H1 (cell line): ENCODE results near the gene TNFAIP8L3. TPM values are rescaled to one million over a fixed set of nuclear protein-coding genes. Genes with fewer than 3 reads are reported as not detected.

Experiments used
- CTCF ChIA-PET: fragments of 300-600 bp; sonication (Branson Sonifier 250); formaldehyde crosslinking; loops from one replicate; lab custom pipeline; 2021; ENCODE audit not compliant: partially characterized antibody; lab: Charles Lee
- POLR2A ChIA-PET: fragments of 300-600 bp; sonication (Branson Sonifier 250); formaldehyde crosslinking; loops from one replicate; lab custom pipeline; 2021; ENCODE audit warnings: inconsistent platforms; ENCODE audit not compliant: partially characterized antibody; lab: Charles Lee
- DNase-seq, 2 experiments: peaks; one replicate each; pipeline versions ENCODE4 v3.0.0 to v3.0.0-alpha.2; 2010 to 2022; ENCODE audit warnings: low spot score in 2 of 2, low read depth in 1 of 2, mixed read lengths in 1 of 2
- FAIRE-seq: peaks from 2 replicates; lab custom pipeline; 2011; peaks lifted over from hg19 to GRCh38; lab: Jason Lieb, UNC
- H2AFZ ChIP-seq: 2 replicates; pipeline ENCODE4 v1.8.1; 2012; ENCODE audit warnings: low read length, inconsistent platforms
- H2AK5ac ChIP-seq: 2 replicates; pipeline ENCODE4 v1.6.1; 2013; ENCODE audit warnings: low read depth, low read length
- H2BK120ac ChIP-seq: replicated peaks from 2 replicates; pipeline ENCODE3; 2013; ENCODE audit warnings: low read depth, low read length, inconsistent platforms
- H2BK12ac ChIP-seq: 2 replicates; pipeline ENCODE4 v1.6.1; 2013; ENCODE audit warnings: low read depth, low read length
- H2BK15ac ChIP-seq: 2 replicates; pipeline ENCODE4 v1.6.1; 2013; ENCODE audit warnings: low read length
- H2BK20ac ChIP-seq: 2 replicates; pipeline ENCODE4 v1.6.1; 2013; ENCODE audit warnings: low read length
- H2BK5ac ChIP-seq: 2 replicates; pipeline ENCODE4 v1.6.1; 2013; ENCODE audit warnings: low read depth, low read length
- H3K14ac ChIP-seq: 2 replicates; pipeline ENCODE4 v1.6.1; 2013; ENCODE audit warnings: inconsistent platforms; ENCODE audit not compliant: insufficient read length
- H3K18ac ChIP-seq: 2 replicates; pipeline ENCODE4 v1.6.1; 2013; ENCODE audit warnings: low read length; ENCODE audit errors: extremely low read depth
- H3K23ac ChIP-seq: 2 replicates; pipeline ENCODE4 v1.6.1; 2013; ENCODE audit warnings: inconsistent platforms; ENCODE audit not compliant: insufficient read length
- H3K23me2 ChIP-seq: 2 replicates; pipeline ENCODE4 v1.6.1; 2013; ENCODE audit warnings: low read depth, low read length
- H3K27ac ChIP-seq: 2 replicates; pipeline ENCODE4 v1.6.1; 2011; ENCODE audit warnings: low read depth, low read length, inconsistent platforms
- H3K27me3 ChIP-seq, 4 experiments: replicated peaks in 1 of 4; 1 replicate in 1 of 4; 2 replicates in 3 of 4; pipeline versions ENCODE4 v1.6.1 to v1.8.1; 2011 to 2013; ENCODE audit warnings: low read length in 3 of 4, mild to moderate bottlenecking in 3 of 4, inconsistent platforms in 2 of 4, mixed read lengths in 2 of 4, moderate library complexity in 1 of 4; ENCODE audit not compliant: control insufficient read depth in 3 of 4, insufficient read depth in 3 of 4; ENCODE audit errors: extremely low read depth in 1 of 4
- H3K36me3 ChIP-seq, 4 experiments: 2 replicates each; pipeline versions ENCODE4 v1.6.1 to v1.8.1; 2011 to 2013; ENCODE audit warnings: mild to moderate bottlenecking in 4 of 4, low read length in 3 of 4, moderate library complexity in 2 of 4, control low read depth in 1 of 4, inconsistent platforms in 1 of 4; ENCODE audit not compliant: insufficient read depth in 4 of 4, control insufficient read depth in 2 of 4
- H3K4ac ChIP-seq: replicated peaks from 2 replicates; pipeline ENCODE3; 2013; ENCODE audit warnings: low read length, low read depth, mixed read lengths, inconsistent platforms; ENCODE audit not compliant: insufficient read length
- H3K4me1 ChIP-seq, 4 experiments: replicated peaks in 1 of 4; 1 replicate in 1 of 4; 2 replicates in 3 of 4; pipeline versions ENCODE4 v1.6.1 to v1.8.1; 2011 to 2013; ENCODE audit warnings: low read length in 3 of 4, inconsistent platforms in 2 of 4, mixed read lengths in 1 of 4; ENCODE audit not compliant: insufficient read depth in 4 of 4, control insufficient read depth in 3 of 4
- H3K4me2 ChIP-seq, 2 experiments: 2 replicates each; pipeline versions ENCODE4 v1.6.1 to v1.8.1; 2011 to 2013; ENCODE audit warnings: low read depth in 2 of 2, low read length in 2 of 2, control low read depth in 1 of 2, inconsistent platforms in 1 of 2, mild to moderate bottlenecking in 1 of 2; ENCODE audit not compliant: insufficient read depth in 1 of 2
- H3K4me3 ChIP-seq, 4 experiments: fragments of 200-600, 300-600 bp in 1 of 4; sonication (generic), shearing (Covaris generic), sonication (Bioruptor Twin) in 1 of 4; 2 replicates each; pipeline versions ENCODE4 v1.5.1 to v1.8.1; 2011 to 2016; ENCODE audit warnings: low read length in 4 of 4, low read depth in 3 of 4, control low read depth in 2 of 4, inconsistent platforms in 2 of 4, mild to moderate bottlenecking in 2 of 4, mixed read lengths in 1 of 4, moderate library complexity in 1 of 4; ENCODE audit not compliant: insufficient read depth in 2 of 4; ENCODE audit errors: extremely low read depth in 1 of 4
- H3K56ac ChIP-seq: replicated peaks from 2 replicates; pipeline ENCODE3; 2013; ENCODE audit warnings: low read depth, mild to moderate bottlenecking, mixed read lengths, low read length, inconsistent platforms; ENCODE audit not compliant: insufficient read length
- H3K79me1 ChIP-seq: 2 replicates; pipeline ENCODE4 v1.6.1; 2013; ENCODE audit warnings: low read depth, low read length, control low read depth
- H3K79me2 ChIP-seq, 2 experiments: 2 replicates each; pipeline versions ENCODE4 v1.6.1 to v1.8.1; 2012 to 2013; ENCODE audit warnings: low read length in 2 of 2, mild to moderate bottlenecking in 2 of 2, inconsistent platforms in 1 of 2; ENCODE audit not compliant: insufficient read depth in 2 of 2, control insufficient read depth in 1 of 2
- H3K9ac ChIP-seq, 4 experiments: replicated peaks in 1 of 4; 1 replicate in 1 of 4; 2 replicates in 3 of 4; pipeline versions ENCODE4 v1.6.1 to v1.8.1; 2011 to 2013; ENCODE audit warnings: low read depth in 3 of 4, low read length in 3 of 4, control low read depth in 2 of 4, mild to moderate bottlenecking in 2 of 4, moderate library complexity in 2 of 4, inconsistent platforms in 1 of 4; ENCODE audit errors: extremely low read depth in 1 of 4
- H3K9me3 ChIP-seq, 2 experiments: 2 replicates each; pipeline versions ENCODE4 v1.6.1 to v1.8.1; 2012 to 2013; ENCODE audit warnings: mild to moderate bottlenecking in 2 of 2, moderate library complexity in 2 of 2, control low read depth in 1 of 2, inconsistent platforms in 1 of 2, low read depth in 1 of 2, low read length in 1 of 2, mixed read lengths in 1 of 2; ENCODE audit not compliant: insufficient read depth in 2 of 2
- H4K20me1 ChIP-seq, 2 experiments: replicated peaks in 1 of 2; 2 replicates each; pipeline versions ENCODE3 to v1.8.1; 2011 to 2013; ENCODE audit warnings: inconsistent platforms in 2 of 2, low read length in 2 of 2, mild to moderate bottlenecking in 1 of 2; ENCODE audit not compliant: insufficient read depth in 2 of 2, control insufficient read depth in 1 of 2
- H4K5ac ChIP-seq: 2 replicates; pipeline ENCODE4 v1.6.1; 2013; ENCODE audit warnings: low read length, low read depth, mixed read lengths, inconsistent platforms; ENCODE audit not compliant: insufficient read length
- H4K8ac ChIP-seq: 2 replicates; pipeline ENCODE4 v1.8.0; 2013; ENCODE audit warnings: mild to moderate bottlenecking, moderate library complexity, low read length, inconsistent platforms; ENCODE audit not compliant: insufficient read depth; ENCODE audit errors: extremely low read depth
- H4K91ac ChIP-seq: replicated peaks from 2 replicates; pipeline ENCODE3; 2013; ENCODE audit warnings: low read length, mixed read lengths, inconsistent platforms; ENCODE audit not compliant: insufficient read length
- BCL11A ChIP-seq, 2 experiments: IDR thresholded peaks; one replicate each; pipeline ENCODE4 v1.6.1; 2011; ENCODE audit warnings: low read depth in 2 of 2, low read length in 2 of 2, mild to moderate bottlenecking in 2 of 2
- CHD1 ChIP-seq: IDR thresholded peaks from 2 replicates; pipeline ENCODE4 v1.6.1; 2012; ENCODE audit warnings: low read depth, low read length, improper control_type of control experiment
- CREB1 ChIP-seq: IDR thresholded peaks from 2 replicates; pipeline ENCODE4 v1.6.1; 2012; ENCODE audit warnings: inconsistent platforms
- CTBP2 ChIP-seq: IDR thresholded peaks from 2 replicates; pipeline ENCODE4 v1.7.0; 2011; ENCODE audit warnings: borderline replicate concordance, mild to moderate bottlenecking, moderate library complexity, mixed read lengths, low read length; ENCODE audit not compliant: insufficient read depth, insufficient read length
- CTCF ChIP-seq, 3 experiments: IDR thresholded peaks; 1 replicate in 2 of 3; 2 replicates in 1 of 3; pipeline versions ENCODE4 v1.5.1 to v1.6.1; 2011; ENCODE audit warnings: low read length in 3 of 3, mild to moderate bottlenecking in 3 of 3, inconsistent platforms in 2 of 3, low read depth in 1 of 3, moderate library complexity in 1 of 3; ENCODE audit not compliant: insufficient read depth in 1 of 3; ENCODE audit errors: control extremely low read depth in 1 of 3
- FOSL1 ChIP-seq: IDR thresholded peaks from 2 replicates; pipeline ENCODE4 v1.6.1; 2011; ENCODE audit warnings: mild to moderate bottlenecking, low read depth, low read length, moderate library complexity; ENCODE audit not compliant: insufficient read depth
- HDAC6 ChIP-seq: IDR thresholded peaks from one replicate; pipeline ENCODE4 v1.7.1; 2012; ENCODE audit warnings: low read depth, mild to moderate bottlenecking, inconsistent platforms, low read length, moderate library complexity
- JUND ChIP-seq: IDR thresholded peaks from 2 replicates; pipeline ENCODE4 v1.6.1; 2011; ENCODE audit warnings: mild to moderate bottlenecking, improper control_type of control experiment, low read length
- MAFK ChIP-seq: IDR thresholded peaks from 2 replicates; pipeline ENCODE4 v1.6.1; 2012; ENCODE audit warnings: low read depth, mild to moderate bottlenecking, improper control_type of control experiment, low read length
- SIN3A ChIP-seq, 2 experiments: IDR thresholded peaks in 1 of 2; conservative IDR thresholded peaks in 1 of 2; 2 replicates each; pipeline ENCODE4 v1.6.1; 2011 to 2012; ENCODE audit warnings: low read length in 2 of 2, improper control_type of control experiment in 1 of 2, low read depth in 1 of 2, mild to moderate bottlenecking in 1 of 2
- SP2 ChIP-seq: IDR thresholded peaks from 2 replicates; pipeline ENCODE4 v1.6.1; 2012; ENCODE audit warnings: mild to moderate bottlenecking, low read length, inconsistent platforms
- SP4 ChIP-seq: IDR thresholded peaks from 2 replicates; pipeline ENCODE4 v1.6.1; 2012; ENCODE audit warnings: low read length, inconsistent platforms
- TEAD4 ChIP-seq: IDR thresholded peaks from 2 replicates; pipeline ENCODE4 v1.6.1; 2012; ENCODE audit warnings: low read depth, low read length, inconsistent platforms, mixed read lengths
- WGBS, 2 experiments: shearing (Covaris generic) in 1 of 2; methylation state at CpG; one replicate each; pipeline versions ENCODE4 v1.1.6 to v1.1.7; 2013 to 2015; ENCODE audit warnings: low lambda C conversion rate in 2 of 2, mixed read lengths in 2 of 2, inconsistent platforms in 1 of 2, low coverage in 1 of 2, missing lambda C conversion rate in 1 of 2; ENCODE audit not compliant: insufficient replicate concordance in 2 of 2, insufficient coverage in 1 of 2, insufficient read length in 1 of 2; ENCODE audit errors: extremely low coverage in 1 of 2, missing lambda C conversion rate in 1 of 2; 5-methylcytosine and 5-hydroxymethylcytosine counted together
- polyA plus RNA-seq, 7 experiments: library from polyadenylated mRNA; depleted of rRNA in 3 of 7; stranded (reverse) in 5 of 7; unstranded in 2 of 7; fragments of >200 nt in 5 of 7; fragments of 200-250 nt in 2 of 7; gene quantifications; 1 replicate in 5 of 7; 2 replicates in 1 of 7; 4 replicates in 1 of 7; pipeline versions ENCODE4 v1.2.1 to v1.2.3, GENCODE V29; 2011 to 2013; ENCODE audit warnings: missing spikeins in 2 of 7, mixed read lengths in 2 of 7
- total RNA-seq: library from RNA; stranded (reverse); fragmentation: NEBNext Ultra II Directional; extraction: Animal tissue kit (Norgen Biotek cat#: 25700); gene quantifications from 2 replicates; pipeline ENCODE4 v1.2.1, GENCODE V29; 2021

Gene TNFAIP8L3
- total and polyA plus RNA-seq, 2 of the 8 experiments (the other 6 are each of a cell fraction or from before 2014, with no cell fraction given): 0.23 to 0.67 TPM

- no peak overlapping the region for H2BK20ac ChIP-seq
- no peak overlapping the region for H3K4me2 ChIP-seq
- H3K36me3 ChIP-seq: no peaks in the 10 kb centered on the region
- H3K23ac ChIP-seq: no peak overlapping the region
- no peaks in the 10 kb centered on the region for H3K4me1 ChIP-seq
- H3K23me2 ChIP-seq: no peaks in the 10 kb centered on the region
- H3K79me1 ChIP-seq: no peaks in the 10 kb centered on the region
- no peak overlapping the region for H2BK12ac ChIP-seq
- no peaks in the 10 kb centered on the region for H3K9me3 ChIP-seq
- no peak overlapping the region for H3K14ac ChIP-seq
- no peak overlapping the region for H3K4ac ChIP-seq
- POLR2A ChIA-PET: no interaction called here
- no peak overlapping the region for H4K8ac ChIP-seq
- no peak overlapping the region for H3K56ac ChIP-seq
- H2AFZ ChIP-seq: no peak overlapping the region
- no peak overlapping the region for H2BK15ac ChIP-seq
- H3K18ac ChIP-seq: no peak overlapping the region
- no peak overlapping the region for H2AK5ac ChIP-seq
- H3K27me3 ChIP-seq: no peaks in the 10 kb centered on the region
- no peak overlapping the region for H3K27ac ChIP-seq
- H2BK5ac ChIP-seq: no peak overlapping the region
- H4K20me1 ChIP-seq: no peaks in the 10 kb centered on the region
- 91% methylated on average over 3 of the region's 3 CpGs; no CpG with 5 or more reads in 1 of the 2 experiments for WGBS, 2 experiments
- no peak overlapping the region for H4K91ac ChIP-seq
- no peak for DNase-seq
- no peak overlapping the region for H3K4me3 ChIP-seq
- no peak overlapping the region for H2BK120ac ChIP-seq
- CTCF ChIA-PET: interaction anchor here (1.3 to 3.2 kb wide), 2 partner anchors 22 to 25 kb away, joined by 3 to 11 read pairs; no protein-coding TSS in a partner anchor
- no peak overlapping the region for H3K9ac ChIP-seq
- no peak for FAIRE-seq
- no peak overlapping the region for H4K5ac ChIP-seq
- no peaks in the 10 kb centered on the region for H3K79me2 ChIP-seq
- TF ChIP-seq JUND: no peak
- no peak for TF ChIP-seq CTBP2
- TF ChIP-seq FOSL1: no peak
- no peak for TF ChIP-seq MAFK
- TF ChIP-seq SIN3A (conservative IDR thresholded peaks at IDR 0.05 in 1 of 2, IDR thresholded peaks at IDR 0.05 in 1 of 2; ENCODE audit: low read depth in 1 of 2, low read length in 2 of 2): no peak
- TF ChIP-seq HDAC6: no peak
- no peak for TF ChIP-seq CREB1
- TF ChIP-seq CHD1: no peak
- no peak for TF ChIP-seq BCL11A (IDR thresholded peaks at IDR 0.05; ENCODE audit: low read depth in 2 of 2, low read length in 2 of 2)
- no peak for TF ChIP-seq SP2
- no peak for TF ChIP-seq SP4
- TF ChIP-seq CTCF (IDR thresholded peaks at IDR 0.05; ENCODE audit: control extremely low read depth in 1 of 3, insufficient read depth in 1 of 3, low read depth in 1 of 3, low read length in 3 of 3): no peak
- TF ChIP-seq TEAD4: no peak
These were observed 15.5 kb upstream of the TNFAIP8L3 start for GRCh38 chr15:51110171-51110570.
